PC-3 (cell line): Measurements from ENCODE around the gene DNAH17. TPM values are rescaled to one million over a fixed set of nuclear protein-coding genes. Genes with fewer than 3 reads are reported as not detected.
A peak's percentile ranks its signal among the peaks of the same experiment; 100 is the strongest.

ENCODE experiments used
- ATAC-seq: fragments of 200-7000 bp; cut with Tn5 transposase; 2 replicates; pipeline ENCODE4 v1.9.1; 2020; ENCODE audit warnings: mild to moderate bottlenecking, moderate library complexity
- BruUV-seq: library from RNA; stranded (reverse); fragments of 400-500 nt; replicated peaks from 2 replicates; lab custom pipeline; 2021; lab: Mats Ljungman, UMichigan
- CTCF ChIA-PET: fragments of 300-600 bp; sonication (Branson Sonifier 250); formaldehyde crosslinking; loops from one replicate; lab custom pipeline; 2022; ENCODE audit warnings: antibody characterized with exemption; lab: Charles Lee
- POLR2A ChIA-PET: fragments of 300-600 bp; sonication (Branson Sonifier 250); formaldehyde crosslinking; loops from one replicate; lab custom pipeline; 2022; ENCODE audit warnings: antibody characterized with exemption; ENCODE audit not compliant: unreplicated experiment; lab: Charles Lee
- DNase-seq: peaks from one replicate; pipeline ENCODE4 v3.0.0-alpha.2; 2015
- H2AFZ ChIP-seq: fragments of 300-600 bp; sonication (generic); 2 replicates; pipeline ENCODE4 v1.6.0; 2016; ENCODE audit warnings: antibody characterized with exemption, low read length
- H3F3A ChIP-seq: fragments of 300-600 bp; sonication (generic); one replicate; pipeline ENCODE4 v1.6.0; 2017; ENCODE audit warnings: antibody characterized with exemption, low read length, control low read depth, mild to moderate bottlenecking; ENCODE audit not compliant: unreplicated experiment
- H3K27ac ChIP-seq: fragments of 300-600 bp; sonication (generic); 2 replicates; pipeline ENCODE4 v1.5.1; 2016; ENCODE audit warnings: mild to moderate bottlenecking, low read length
- H3K27me3 ChIP-seq: fragments of 300-600 bp; sonication (generic); 2 replicates; pipeline ENCODE4 v1.6.1; 2016; ENCODE audit warnings: low read length, mixed read lengths
- H3K36me3 ChIP-seq: fragments of 300-600 bp; sonication (generic); 2 replicates; pipeline ENCODE4 v1.6.1; 2016; ENCODE audit warnings: low read depth, mixed run types, low read length, mixed read lengths
- H3K4me1 ChIP-seq: fragments of 300-600 bp; sonication (generic); 2 replicates; pipeline ENCODE4 v1.5.1; 2016; ENCODE audit warnings: low read length; ENCODE audit not compliant: insufficient read depth
- H3K4me2 ChIP-seq: fragments of 300-600 bp; sonication (generic); 2 replicates; pipeline ENCODE4 v1.6.0; 2016; ENCODE audit warnings: low read length
- H3K4me3 ChIP-seq: fragments of 300-600 bp; sonication (generic); 2 replicates; pipeline ENCODE4 v1.5.1; 2016; ENCODE audit warnings: mild to moderate bottlenecking, low read length, mixed read lengths
- H3K79me2 ChIP-seq: fragments of 300-600 bp; sonication (generic); 2 replicates; pipeline ENCODE4 v1.6.1; 2017; ENCODE audit warnings: low read length, mixed read lengths
- H3K9ac ChIP-seq: fragments of 300-600 bp; sonication (generic); 2 replicates; pipeline ENCODE4 v1.6.0; 2016; ENCODE audit warnings: mild to moderate bottlenecking, low read length
- H3K9me2 ChIP-seq: fragments of 300-600 bp; sonication (generic); replicated peaks from 2 replicates; pipeline ENCODE4 v1.6.1; 2016; ENCODE audit warnings: mixed run types, low read length, mixed read lengths
- H3K9me3 ChIP-seq: fragments of 300-600 bp; sonication (generic); 2 replicates; pipeline ENCODE4 v1.6.1; 2016; ENCODE audit warnings: low read length, mixed read lengths
- H4K20me1 ChIP-seq: fragments of 300-600 bp; sonication (generic); 2 replicates; pipeline ENCODE4 v1.6.1; 2016; ENCODE audit warnings: low read length, mixed read lengths
- CTCF ChIP-seq: fragments of 300-600 bp; sonication (generic); conservative IDR thresholded peaks from 2 replicates; pipeline ENCODE4 v1.5.1; 2017; ENCODE audit warnings: antibody characterized with exemption, low read depth, mild to moderate bottlenecking, low read length
- EZH2 ChIP-seq: fragments of 300-600 bp; sonication (generic); IDR thresholded peaks from one replicate; pipeline ENCODE4 v1.6.1; 2017; ENCODE audit warnings: antibody characterized with exemption, mild to moderate bottlenecking, low read length; ENCODE audit not compliant: unreplicated experiment
- EZH2phosphoT487 ChIP-seq: fragments of 300-600 bp; sonication (generic); IDR thresholded peaks from 2 replicates; pipeline ENCODE4 v1.6.1; 2018; ENCODE audit warnings: mild to moderate bottlenecking, antibody characterized with exemption, low read length, borderline replicate concordance
- intact Hi-C: fragments of 100-400 bp; cut with micrococcal nuclease; formaldehyde crosslinking; loops from 2 replicates; pipeline ENCODE4 v1.9.0; 2023
- total RNA-seq: library from RNA; depleted of rRNA; stranded (reverse); fragments of >200 nt; gene quantifications from 2 replicates; pipeline ENCODE4 v1.2.3, GENCODE V29; 2014

DNAH17 gene
- total RNA-seq, 1 experiment from 2014 or later: 0.04 TPM

DNA sequence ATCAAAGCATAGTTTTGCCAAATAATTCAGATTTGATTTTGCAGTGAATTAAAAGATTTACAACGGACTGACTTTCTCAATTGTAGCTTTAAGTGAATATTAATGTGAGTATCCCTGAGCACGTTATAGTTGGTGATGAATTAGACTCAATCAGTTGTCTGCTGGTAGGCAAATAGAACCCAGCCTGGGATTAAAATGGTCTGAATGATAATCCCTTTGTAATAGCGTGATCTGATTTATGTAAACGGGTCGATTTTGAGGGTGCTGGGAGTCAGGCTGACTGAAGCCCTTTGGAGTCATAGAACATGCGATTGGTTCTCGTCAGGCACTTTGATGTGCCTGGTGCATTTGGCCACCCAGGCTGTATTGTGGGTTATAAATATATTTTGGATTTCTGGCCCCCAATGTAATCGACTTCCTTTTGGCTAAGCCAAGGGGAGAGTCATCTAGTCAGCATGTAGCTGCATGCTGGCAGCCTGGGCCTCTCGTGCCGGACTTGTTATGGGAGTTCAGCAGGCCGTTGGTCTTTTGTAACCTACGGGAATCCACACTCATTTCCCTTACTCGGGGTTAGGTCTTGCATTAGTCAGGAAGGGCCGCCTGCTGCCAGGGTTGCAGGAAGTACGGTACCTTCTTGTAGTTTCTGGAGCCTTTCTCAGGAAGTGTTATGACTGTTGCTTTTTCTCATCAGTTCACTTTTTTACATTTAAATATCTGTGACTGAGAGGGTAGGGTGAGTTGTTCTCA, 193.3 kb downstream of the DNAH17 start:
- no peaks in the 10 kb centered on the region for H3K27me3 ChIP-seq
- H3K79me2 ChIP-seq: peaks cover 100% of the 10 kb centered on the region
- H3K9me3 ChIP-seq: no peaks in the 10 kb centered on the region
- H2AFZ ChIP-seq: no peak overlapping the region
- H3K4me2 ChIP-seq: peak overlapping the region; percentile 12; the same call in 1 of the 2 replicates
- H3K9ac ChIP-seq: no peak overlapping the region
- peaks cover 57% of the 10 kb centered on the region for H4K20me1 ChIP-seq
- TF ChIP-seq CTCF (no peak), EZH2phosphoT487 (no peak), EZH2 (no peak)
- H3K4me1 ChIP-seq: peaks cover 41% of the 10 kb centered on the region
- ChIA-PET CTCF (interaction anchor here (0.6 kb wide), 1 partner anchor 122 kb away, joined by 3 read pairs; no protein-coding TSS in a partner anchor), POLR2A (interaction anchor here (0.6 kb wide), 1 partner anchor 14 kb away, joined by 10 read pairs; no protein-coding TSS in a partner anchor)
- H3K4me3 ChIP-seq: no peak overlapping the region
- DNase-seq: peak; percentile 42
- peak; percentile 65 for ATAC-seq
- H3K36me3 ChIP-seq: peaks cover 16% of the 10 kb centered on the region; the same call in 1 of the 2 replicates
- H3K9me2 ChIP-seq: no peaks in the 10 kb centered on the region
- no peaks in the 10 kb centered on the region for H3F3A ChIP-seq
- BruUV-seq: no TSS peak
- intact Hi-C loops: no loop called here
- peak overlapping the region; percentile 16; the same call in 1 of the 2 replicates for H3K27ac ChIP-seq

- Histone ChIP-seq H3K4me2 (peak overlapping the region; percentile 5; the same call in 1 of the 2 replicates), H3K36me3 (peaks cover 13% of the 10 kb centered on the region; the same call in 1 of the 2 replicates)
- POLR2A ChIA-PET: no interaction called here
Measured at GRCh38 chr17:78381601-78382232, 195.5 kb downstream of the DNAH17 start.

More at GRCh38 chr17:78381601-78382232, 195.5 kb downstream of the DNAH17 start:
- ATAC-seq (no peak), DNase-seq (no peak)
- TF ChIP-seq CTCF: no peak
- no peak for TF ChIP-seq EZH2
- TF ChIP-seq EZH2phosphoT487: no peak
- peaks cover 52% of the 10 kb centered on the region for H3K4me1 ChIP-seq
- no peaks in the 10 kb centered on the region for H3K27me3 ChIP-seq
- H3K27ac ChIP-seq: no peak overlapping the region
- no peaks in the 10 kb centered on the region for H3K9me3 ChIP-seq
- no peaks in the 10 kb centered on the region for H3K9me2 ChIP-seq
- H2AFZ ChIP-seq: no peak overlapping the region
- peaks cover 48% of the 10 kb centered on the region for H4K20me1 ChIP-seq
- H3K4me3 ChIP-seq: no peak overlapping the region
- no TSS peak for BruUV-seq
- no peaks in the 10 kb centered on the region for H3F3A ChIP-seq
- intact Hi-C loops: no loop called here
- CTCF ChIA-PET: interaction anchor here (0.6 kb wide), 2 partner anchors 20 to 70 kb away, joined by 5 to 6 read pairs; no protein-coding TSS in a partner anchor
- no peak overlapping the region for H3K9ac ChIP-seq
- H3K79me2 ChIP-seq: peaks cover 83% of the 10 kb centered on the region
